ENCODE data around the gene ALAS2.
"Not testable (repeated sequence)": the region's sequence is repeated elsewhere in the genome, so short reads cannot be mapped to it uniquely, and the experiment has no call there.

ALAS2 gene

GRCh38 chrX:55005256-55005655 lies 25.5 kb downstream of the ALAS2 start:
- DNase-seq, result no peak

GRCh38 chrX:55004231-55004630 lies 26.5 kb downstream of the ALAS2 start:
- DNase-seq, result no peak

GRCh38 chrX:54999717-55000598 lies 30.8 kb downstream of the ALAS2 start, which contains the start of gene APEX2:
Gene APEX2 (plus strand): TSS chrX:55000363. CDS start chrX:55000423, 60 bp downstream.
- DNase-seq, result peak; percentile 91

GRCh38 chrX:54995621-54996020 lies 35.2 kb downstream of the ALAS2 start:
- DNase-seq, result no peak

- no peak for DNase-seq
These were observed 36.0 kb downstream of the ALAS2 start for GRCh38 chrX:54994668-54995351.

GRCh38 chrX:54994099-54994498 lies 36.7 kb downstream of the ALAS2 start, which contains the start of gene PFKFB1:
Gene PFKFB1 (minus strand): TSS chrX:54994188. CDS start chrX:54994007, 181 bp downstream.
- no peak for DNase-seq

GRCh38 chrX:54992911-54993622 lies 37.7 kb downstream of the ALAS2 start:
- no peak for DNase-seq

- no peak for DNase-seq
These were observed 39.1 kb downstream of the ALAS2 start for GRCh38 chrX:54991706-54992105.

- not testable (repeated sequence) for DNase-seq
These were observed 47.5 kb downstream of the ALAS2 start for GRCh38 chrX:54983306-54983705.

GRCh38 chrX:54980334-54980733 lies 50.4 kb downstream of the ALAS2 start:
- no peak for DNase-seq

- DNase-seq, result no peak
These were observed 51.3 kb downstream of the ALAS2 start for GRCh38 chrX:54979432-54979831.

- no peak for DNase-seq
These were observed 52.3 kb downstream of the ALAS2 start for GRCh38 chrX:54978448-54978847.

- DNase-seq, result no peak
These were observed 53.4 kb downstream of the ALAS2 start for GRCh38 chrX:54977387-54977786.

GRCh38 chrX:54964766-54965497 lies 65.8 kb downstream of the ALAS2 start:
- no peak for DNase-seq

- DNase-seq, result no peak
These were observed 69.0 kb downstream of the ALAS2 start for GRCh38 chrX:54961750-54962149.

All from stimulated activated CD4-positive, alpha-beta T cell treated with anti-CD3 and anti-CD28 coated beads, Interleukin-15, amount 100 ng/mL, for 24 hours (primary cell).